ENCODE data around the gene ARHGAP10.
"Not testable (repeated sequence)": the region's sequence is repeated elsewhere in the genome, so short reads cannot be mapped to it uniquely, and the experiment has no call there.

The ARHGAP10 gene

DNA sequence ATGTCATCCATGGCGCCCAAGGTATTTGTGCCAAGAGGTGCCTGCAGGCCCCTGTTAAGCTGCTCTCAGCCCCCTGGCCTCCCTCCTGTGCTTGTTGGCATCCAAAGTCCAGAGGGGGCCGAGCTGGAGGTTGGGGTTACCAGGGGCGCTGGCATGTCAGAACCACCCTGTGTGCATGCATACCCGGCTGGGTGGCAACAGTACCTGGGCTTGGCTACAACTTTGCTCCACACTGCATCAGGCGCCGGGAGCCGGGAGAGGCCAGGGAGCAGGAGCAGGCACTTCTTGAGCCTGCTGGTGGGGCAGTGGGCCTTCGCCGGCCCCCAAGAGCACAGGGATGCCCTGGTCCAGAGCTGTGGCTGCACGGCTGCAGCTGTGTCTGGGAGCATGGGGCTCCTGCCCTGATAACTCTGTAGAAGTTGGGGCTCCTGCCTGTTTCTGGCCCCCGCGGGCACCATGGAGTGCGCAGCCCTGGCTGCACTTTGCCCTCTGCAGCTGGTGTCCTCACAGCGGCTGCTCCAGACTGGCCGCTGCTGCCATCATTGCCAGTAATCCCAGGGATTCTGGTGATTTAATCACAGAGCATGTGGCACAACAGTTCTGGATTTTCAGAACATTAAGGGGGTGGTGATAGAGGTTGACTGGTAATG lies 130.3 kb downstream of the ARHGAP10 start:
- H3K27me3 Mint-ChIP-seq: no peaks in the 10 kb centered on the region
- H3K4me1 Mint-ChIP-seq: peaks cover 2% of the 10 kb centered on the region
- H3K4me3 Mint-ChIP-seq: no peak overlapping the region
- H3K27ac Mint-ChIP-seq: no peak overlapping the region
- no peak for DNase-seq
- CTCF ChIA-PET: interaction anchor here (1.1 to 6.8 kb wide), 2 partner anchors 264 to 273 kb away, joined by 3 to 65 read pairs; no protein-coding TSS in a partner anchor
- peaks cover 3% of the 10 kb centered on the region for H3K36me3 Mint-ChIP-seq
- no peaks in the 10 kb centered on the region for H3K9me3 Mint-ChIP-seq

DNA sequence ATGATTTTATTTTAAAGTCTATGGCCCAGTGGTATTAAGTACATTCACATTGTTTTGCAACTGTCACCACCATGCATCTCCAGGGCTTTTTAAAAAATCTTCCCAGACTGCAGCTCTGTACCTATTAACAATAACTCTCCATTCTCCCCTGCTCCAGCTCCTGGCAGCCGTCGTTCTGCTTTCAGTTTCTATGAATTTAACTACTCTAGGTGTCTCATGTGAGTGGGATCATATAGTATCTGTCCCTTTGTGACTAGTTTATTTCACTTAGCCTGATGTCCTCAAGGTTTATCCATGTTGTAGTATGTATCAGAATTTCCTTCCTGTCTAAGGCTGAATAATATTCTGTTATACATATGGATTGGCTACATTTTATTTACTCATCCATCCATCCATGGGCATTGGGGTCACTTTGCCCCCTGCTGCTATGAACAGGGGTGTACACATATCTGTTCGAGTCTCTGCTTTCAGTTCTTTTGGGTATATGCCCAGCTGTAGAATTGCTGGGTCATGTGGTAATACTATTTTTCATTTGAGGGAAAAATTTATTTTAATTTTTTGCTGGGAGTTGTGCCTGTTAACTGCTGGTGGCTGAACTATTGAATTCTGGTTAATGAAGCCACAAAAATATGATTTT lies 131.3 kb downstream of the ARHGAP10 start:
- DNase-seq: no peak
- H3K36me3 Mint-ChIP-seq: peaks cover 3% of the 10 kb centered on the region
- no peak overlapping the region for H3K4me3 Mint-ChIP-seq
- H3K27ac Mint-ChIP-seq: no peak overlapping the region
- H3K4me1 Mint-ChIP-seq: peaks cover 2% of the 10 kb centered on the region
- CTCF ChIA-PET: interaction anchor here (1.0 to 6.8 kb wide), 6 partner anchors 150 to 344 kb away, joined by 3 to 65 read pairs (median 4); no protein-coding TSS in a partner anchor
- H3K27me3 Mint-ChIP-seq: no peaks in the 10 kb centered on the region
- H3K9me3 Mint-ChIP-seq: no peaks in the 10 kb centered on the region

DNA sequence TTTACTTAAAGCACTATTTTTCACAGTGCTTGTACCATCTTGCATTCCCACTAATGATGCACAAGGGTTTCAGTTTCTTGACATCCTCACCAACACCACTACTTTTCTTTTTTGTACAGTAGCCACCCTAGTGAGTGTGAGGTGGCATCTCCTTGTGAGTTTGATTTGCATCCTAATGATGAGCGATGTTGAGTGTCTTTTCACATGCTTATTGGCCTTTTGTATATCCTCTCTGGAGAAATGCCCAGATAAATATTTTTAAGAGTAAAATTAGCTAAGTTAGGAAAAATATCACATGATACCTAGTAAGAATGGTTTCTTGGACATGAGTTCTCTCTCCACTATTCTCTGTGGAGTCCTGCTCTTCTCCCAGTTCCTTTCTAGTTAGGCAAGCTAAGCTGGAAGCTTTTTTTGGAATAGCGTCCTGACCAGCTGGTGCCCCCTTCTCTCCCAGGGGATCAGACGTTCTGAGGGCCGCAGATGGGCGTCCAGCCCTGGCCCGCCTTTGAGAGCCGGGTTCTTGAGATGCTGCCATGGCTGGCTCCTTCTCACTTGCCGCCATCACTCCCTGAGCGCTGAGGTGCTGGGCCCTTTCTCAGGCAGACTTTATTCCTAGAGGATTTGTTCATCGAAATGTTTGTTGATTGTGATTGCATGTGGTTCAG lies 132.1 kb downstream of the ARHGAP10 start:
- DNase-seq: no peak
- peaks cover 2% of the 10 kb centered on the region for H3K4me1 Mint-ChIP-seq
- no peak overlapping the region for H3K27ac Mint-ChIP-seq
- H3K4me3 Mint-ChIP-seq: no peak overlapping the region
- CTCF ChIA-PET: interaction anchor here (1.0 to 6.8 kb wide), 7 partner anchors 133 to 345 kb away, joined by 3 to 65 read pairs (median 32); partner anchors contain the start of gene ARHGAP10
- H3K36me3 Mint-ChIP-seq: peaks cover 3% of the 10 kb centered on the region
- no peaks in the 10 kb centered on the region for H3K9me3 Mint-ChIP-seq
- no peaks in the 10 kb centered on the region for H3K27me3 Mint-ChIP-seq

DNA sequence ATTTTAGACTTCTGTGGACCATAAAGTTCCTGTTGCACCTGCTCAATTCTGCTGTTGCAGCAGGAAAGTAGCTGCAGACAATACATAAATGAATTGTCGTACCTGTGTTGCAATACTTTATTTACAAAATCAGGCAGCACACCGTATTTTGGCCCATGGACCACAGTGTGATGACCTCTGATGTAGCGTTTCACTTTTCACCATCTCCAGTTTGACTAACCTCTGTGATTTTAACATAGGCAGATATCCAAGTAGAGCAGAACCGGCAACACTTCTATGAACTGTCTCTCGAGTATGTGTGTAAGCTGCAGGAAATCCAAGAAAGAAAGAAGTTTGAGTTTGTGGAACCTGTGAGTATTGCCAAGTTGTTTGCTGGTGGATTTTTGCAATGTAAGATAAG lies 132.7 kb downstream of the ARHGAP10 start:
- Mint-ChIP-seq H3K4me3 (no peak overlapping the region), H3K36me3 (peaks cover 3% of the 10 kb centered on the region), H3K4me1 (peaks cover 2% of the 10 kb centered on the region), H3K27me3 (no peaks in the 10 kb centered on the region), H3K27ac (no peak overlapping the region), H3K9me3 (no peaks in the 10 kb centered on the region)
- CTCF ChIA-PET: interaction anchor here (1.0 to 6.8 kb wide), 9 partner anchors 8 to 345 kb away, joined by 4 to 95 read pairs (median 35); partner anchors contain the start of gene ARHGAP10
- DNase-seq: no peak

DNA sequence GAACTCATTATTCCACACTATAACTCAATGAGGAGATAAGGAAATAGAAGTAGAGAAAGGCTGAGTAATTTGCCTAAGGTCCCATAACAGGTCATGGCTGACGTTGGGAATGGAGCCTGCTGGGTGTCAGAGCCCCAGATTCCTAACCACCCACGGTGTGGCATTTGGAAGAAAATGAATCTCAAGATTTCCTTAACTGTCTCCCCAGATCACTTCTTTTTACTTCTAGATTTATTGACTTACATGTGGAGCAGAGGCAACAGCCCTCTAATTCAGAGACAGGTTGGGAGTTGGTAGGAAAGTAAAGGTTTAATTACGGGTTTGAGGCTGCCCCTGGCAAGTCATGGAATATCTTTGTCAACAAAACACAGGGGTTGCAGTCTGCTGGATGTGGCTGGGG lies 134.0 kb downstream of the ARHGAP10 start:
- Mint-ChIP-seq H3K36me3 (peaks cover 3% of the 10 kb centered on the region), H3K27ac (no peak overlapping the region), H3K27me3 (no peaks in the 10 kb centered on the region), H3K9me3 (no peaks in the 10 kb centered on the region), H3K4me3 (no peak overlapping the region), H3K4me1 (peaks cover 2% of the 10 kb centered on the region)
- no peak for DNase-seq
- CTCF ChIA-PET: interaction anchor here (0.8 to 6.8 kb wide), 27 partner anchors 8 to 347 kb away, joined by 3 to 95 read pairs (median 7); partner anchors contain the start of genes ARHGAP10 and TMEM184C

DNA sequence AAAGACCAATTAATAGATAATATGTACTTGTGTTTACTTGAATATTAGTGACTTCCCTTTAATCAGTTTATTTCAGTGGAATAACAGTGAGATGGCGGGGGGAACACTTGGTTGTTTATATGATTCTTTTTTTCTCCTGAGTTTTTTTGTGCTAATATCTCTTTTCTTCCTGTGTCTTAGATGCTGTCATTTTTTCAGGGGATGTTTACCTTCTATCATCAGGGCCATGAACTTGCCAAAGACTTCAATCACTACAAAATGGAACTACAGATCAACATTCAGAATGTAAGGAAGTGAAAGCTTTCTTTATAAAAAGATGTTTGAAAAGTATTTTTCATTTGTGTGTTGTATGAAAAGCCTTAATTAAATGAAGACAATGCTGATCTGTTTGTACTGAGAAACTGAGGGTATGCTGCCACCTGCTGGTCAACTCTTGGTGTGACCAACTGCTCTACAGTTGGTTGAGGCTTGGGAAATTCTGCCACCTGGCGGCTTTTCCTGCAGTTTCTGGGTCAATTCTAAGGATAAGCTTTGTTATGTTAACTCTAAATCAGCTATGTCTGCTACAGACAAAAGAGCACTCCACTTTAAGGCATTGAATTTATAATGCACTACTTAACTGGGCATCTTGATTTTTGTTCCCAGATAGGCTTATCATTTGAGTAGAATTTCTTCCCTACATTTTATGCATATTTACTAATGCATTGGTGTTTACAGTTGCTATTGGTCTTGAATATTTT lies 134.8 kb downstream of the ARHGAP10 start:
- Mint-ChIP-seq H3K36me3 (peaks cover 3% of the 10 kb centered on the region), H3K4me3 (no peak overlapping the region), H3K4me1 (peaks cover 2% of the 10 kb centered on the region), H3K9me3 (no peaks in the 10 kb centered on the region), H3K27ac (no peak overlapping the region), H3K27me3 (no peaks in the 10 kb centered on the region)
- peak; percentile 96 for DNase-seq
- CTCF ChIA-PET: interaction anchor here (0.6 to 6.8 kb wide), 76 partner anchors 9 to 1153 kb away, joined by 3 to 95 read pairs (median 4); partner anchors contain the start of genes ARHGAP10, PRMT9 and TMEM184C

DNA sequence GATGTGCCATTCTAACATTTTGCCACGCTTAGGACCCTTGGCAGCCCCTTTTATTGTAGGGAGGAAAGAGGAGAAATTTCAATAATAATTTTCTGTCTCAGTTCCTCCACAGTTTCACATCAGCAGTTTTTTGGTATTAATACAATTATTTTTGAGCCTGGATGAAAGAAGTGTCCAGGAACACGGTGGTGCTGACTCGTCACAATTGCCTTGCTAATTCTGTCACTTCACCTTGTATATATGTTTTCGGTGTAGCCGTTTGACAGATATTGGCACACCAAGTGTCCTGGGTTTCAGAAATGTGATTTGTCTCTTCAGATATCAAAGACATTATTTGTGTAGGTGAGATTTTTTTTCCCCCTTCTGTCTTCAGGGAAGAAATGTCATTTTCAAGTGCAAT lies 142.2 kb downstream of the ARHGAP10 start:
- no peak overlapping the region for H3K4me3 Mint-ChIP-seq
- no peaks in the 10 kb centered on the region for H3K9me3 Mint-ChIP-seq
- no peak for DNase-seq
- no peaks in the 10 kb centered on the region for H3K36me3 Mint-ChIP-seq
- no peak overlapping the region for H3K27ac Mint-ChIP-seq
- no peaks in the 10 kb centered on the region for H3K27me3 Mint-ChIP-seq
- CTCF ChIA-PET: no interaction called here
- H3K4me1 Mint-ChIP-seq: no peaks in the 10 kb centered on the region

DNA sequence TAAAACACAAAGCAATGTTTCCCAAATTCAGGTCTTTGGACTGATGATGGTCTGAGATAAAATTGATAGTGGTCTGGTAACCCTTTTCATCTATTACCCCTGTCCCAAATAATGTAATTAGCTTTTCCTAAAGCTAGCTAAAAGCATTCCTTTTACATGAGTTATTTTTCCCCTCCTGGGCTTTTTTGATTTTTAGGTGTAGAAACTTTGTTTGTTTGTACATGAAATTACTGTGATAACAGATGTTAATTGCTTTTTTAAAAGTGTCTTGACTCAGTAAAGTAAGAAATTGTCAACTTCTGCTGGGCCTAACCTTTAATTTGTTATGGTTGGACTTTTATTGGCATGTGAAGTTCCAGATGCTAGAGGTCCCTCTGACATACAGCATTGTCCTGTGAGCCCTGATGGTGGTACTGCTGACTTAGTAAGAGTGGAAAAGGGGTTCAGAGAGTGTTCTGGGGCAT lies 145.5 kb downstream of the ARHGAP10 start:
- no peak overlapping the region for H3K4me3 Mint-ChIP-seq
- no peaks in the 10 kb centered on the region for H3K9me3 Mint-ChIP-seq
- H3K27me3 Mint-ChIP-seq: no peaks in the 10 kb centered on the region
- CTCF ChIA-PET: no interaction called here
- no peak for DNase-seq
- no peaks in the 10 kb centered on the region for H3K4me1 Mint-ChIP-seq
- no peak overlapping the region for H3K27ac Mint-ChIP-seq
- H3K36me3 Mint-ChIP-seq: no peaks in the 10 kb centered on the region

DNA sequence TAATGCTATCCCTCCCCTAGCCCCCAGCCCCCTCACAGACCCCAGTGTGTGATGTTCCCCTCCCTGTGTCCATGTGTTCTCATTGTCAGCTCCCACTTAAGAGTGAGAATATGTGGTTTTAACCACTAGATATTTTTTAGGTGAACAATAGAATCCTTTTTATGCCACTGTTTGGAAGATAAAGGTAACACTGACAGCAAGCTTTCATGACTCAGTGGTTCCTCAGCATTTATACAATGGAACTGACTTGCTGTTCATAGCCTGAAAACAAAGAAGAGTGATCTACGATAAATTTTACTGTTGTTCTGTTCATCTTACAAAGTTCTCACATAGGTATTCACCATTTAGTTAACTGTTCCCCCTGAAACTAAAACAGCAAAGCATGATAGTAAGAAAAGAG lies 147.8 kb downstream of the ARHGAP10 start:
- Mint-ChIP-seq H3K4me1 (no peaks in the 10 kb centered on the region), H3K4me3 (no peak overlapping the region), H3K9me3 (peaks cover 2% of the 10 kb centered on the region), H3K36me3 (peaks cover 5% of the 10 kb centered on the region), H3K27ac (no peak overlapping the region), H3K27me3 (no peaks in the 10 kb centered on the region)
- DNase-seq: no peak
- CTCF ChIA-PET: interaction anchor here (2.9 kb wide), 1 partner anchor 13 kb away, joined by 16 read pairs; no protein-coding TSS in a partner anchor

DNA sequence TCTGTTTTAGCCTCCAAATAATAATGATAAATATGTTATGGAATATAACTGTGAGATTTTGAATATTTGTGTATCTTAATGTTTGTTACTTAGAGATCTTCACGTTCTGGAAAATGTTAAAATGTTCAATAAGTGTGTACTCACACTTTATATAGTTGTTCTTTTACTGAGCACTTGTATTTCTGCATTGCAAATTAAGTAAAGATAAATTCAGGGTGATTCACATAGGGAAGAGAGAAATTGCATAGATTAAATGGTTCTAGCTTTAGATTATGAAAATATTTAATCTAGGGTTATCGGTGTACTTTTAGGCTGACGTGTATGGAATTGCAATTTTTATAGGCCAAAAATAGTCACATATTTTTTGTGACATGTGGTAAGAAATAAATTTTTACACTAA lies 148.6 kb downstream of the ARHGAP10 start:
- Mint-ChIP-seq H3K4me3 (no peak overlapping the region), H3K9me3 (peaks cover 5% of the 10 kb centered on the region), H3K36me3 (peaks cover 9% of the 10 kb centered on the region), H3K27ac (no peak overlapping the region), H3K4me1 (no peaks in the 10 kb centered on the region), H3K27me3 (no peaks in the 10 kb centered on the region)
- CTCF ChIA-PET: interaction anchor here (2.9 kb wide), 1 partner anchor 14 kb away, joined by 16 read pairs; no protein-coding TSS in a partner anchor
- no peak for DNase-seq

DNA sequence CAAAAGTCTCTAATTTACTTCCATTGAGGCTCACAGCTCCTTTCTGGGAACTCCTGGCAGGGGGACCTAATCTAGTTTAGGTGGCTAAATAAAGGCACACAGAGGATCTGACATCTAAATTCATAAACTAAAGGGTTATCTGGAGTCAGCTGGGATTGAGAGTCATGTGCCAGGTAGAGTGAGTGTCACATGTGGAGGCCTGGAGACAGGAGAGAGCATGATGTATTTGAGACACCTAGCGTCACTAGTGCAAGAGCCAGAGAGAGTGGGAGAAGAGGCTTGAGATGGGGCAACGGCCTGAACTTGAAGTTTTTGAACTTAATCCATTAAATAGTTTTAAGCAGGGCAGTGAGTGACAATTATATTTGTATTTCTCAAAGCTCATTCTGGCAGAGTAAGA lies 152.6 kb downstream of the ARHGAP10 start:
- Mint-ChIP-seq H3K9me3 (peaks cover 5% of the 10 kb centered on the region), H3K4me3 (no peak overlapping the region), H3K27me3 (no peaks in the 10 kb centered on the region), H3K27ac (no peak overlapping the region), H3K36me3 (peaks cover 14% of the 10 kb centered on the region), H3K4me1 (no peaks in the 10 kb centered on the region)
- DNase-seq: no peak
- CTCF ChIA-PET: interaction anchor here (2.4 kb wide), 1 partner anchor 17 kb away, joined by 9 read pairs; no protein-coding TSS in a partner anchor

DNA sequence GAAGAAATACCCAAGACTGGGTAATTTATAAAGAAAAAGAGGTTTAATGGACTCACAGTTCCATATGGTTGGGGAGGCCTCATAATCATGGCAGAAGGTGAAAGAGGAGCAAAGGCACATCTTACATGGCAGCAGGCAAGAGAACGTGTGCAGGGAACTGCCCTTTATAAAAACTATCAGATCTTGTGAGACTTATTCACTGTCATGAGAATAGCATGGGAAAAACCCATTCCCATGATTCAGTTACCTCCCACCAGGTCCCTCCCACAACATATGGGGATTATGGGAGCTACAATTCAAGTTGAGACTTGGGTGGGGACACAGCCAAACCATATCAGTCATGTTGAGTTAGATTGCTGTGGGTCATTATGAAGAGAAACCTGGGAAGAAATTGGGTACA lies 153.3 kb downstream of the ARHGAP10 start:
- not testable (repeated sequence) for H3K27me3 Mint-ChIP-seq, H3K4me1 Mint-ChIP-seq, H3K9me3 Mint-ChIP-seq, H3K27ac Mint-ChIP-seq, DNase-seq, H3K4me3 Mint-ChIP-seq
- CTCF ChIA-PET: interaction anchor here (2.4 kb wide), 1 partner anchor 18 kb away, joined by 9 read pairs; no protein-coding TSS in a partner anchor
- H3K36me3 Mint-ChIP-seq: peaks cover 14% of the 10 kb centered on the region

DNA sequence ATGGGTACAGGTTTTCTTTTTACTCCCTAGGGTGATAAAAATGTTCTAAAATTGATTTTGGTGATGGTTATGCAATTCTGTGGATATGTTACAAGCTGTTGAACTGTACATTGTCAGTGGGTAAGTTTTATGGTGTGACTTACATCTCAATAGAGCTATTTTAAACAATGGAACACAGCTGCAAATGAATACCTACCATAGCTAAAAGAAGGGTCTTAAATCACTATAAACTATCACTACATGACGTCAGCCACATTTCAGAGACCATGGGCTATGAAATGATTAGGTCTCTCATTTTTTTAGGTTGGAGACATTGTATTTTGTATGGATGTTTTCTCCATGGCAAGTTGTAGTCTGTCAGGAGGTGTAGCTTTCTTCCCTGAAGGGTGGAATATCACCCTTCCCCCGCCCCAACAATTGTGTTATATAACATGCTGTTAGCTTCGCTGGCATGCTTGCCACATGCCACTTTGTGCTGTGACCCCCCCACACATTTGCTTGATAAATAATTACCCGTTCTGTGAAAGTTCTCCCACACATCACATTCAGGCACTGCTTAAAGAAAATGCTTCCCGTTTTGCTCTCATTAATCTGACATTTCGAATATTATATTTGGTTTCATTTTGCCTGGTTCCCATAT lies 159.7 kb downstream of the ARHGAP10 start:
- Mint-ChIP-seq H3K27me3 (no peaks in the 10 kb centered on the region), H3K4me3 (no peak overlapping the region), H3K9me3 (peaks cover 8% of the 10 kb centered on the region), H3K36me3 (peaks cover 5% of the 10 kb centered on the region), H3K4me1 (no peaks in the 10 kb centered on the region), H3K27ac (no peak overlapping the region)
- CTCF ChIA-PET: no interaction called here
- no peak for DNase-seq
